ENCODE measurements around the gene MSRB1.

GRCh38 chr16:1980770-1981087 is 37.7 kb upstream of the MSRB1 start:
- TF ChIP-seq POLR2A (IDR thresholded peaks at IDR 0.05; ENCODE audit: low read length) = no peak
- TF ChIP-seq GATA1 (IDR thresholded peaks at IDR 0.05; ENCODE audit: low read depth, low read length) = no peak

Data from erythroblast (primary cell).